HG03457 (cell line): ENCODE measurements around the gene SLC45A2.
"Not testable (repeated sequence)": the region's sequence is repeated elsewhere in the genome, so short reads cannot be mapped to it uniquely, and the experiment has no call there.

Experiments
- ATAC-seq: cut with Tn5 transposase; IDR thresholded peaks from one replicate; pipeline ENCODE4 v1.9.1; 2021; ENCODE audit warnings: moderate number of reproducible peaks; ENCODE audit not compliant: unreplicated experiment

Gene SLC45A2

DNA sequence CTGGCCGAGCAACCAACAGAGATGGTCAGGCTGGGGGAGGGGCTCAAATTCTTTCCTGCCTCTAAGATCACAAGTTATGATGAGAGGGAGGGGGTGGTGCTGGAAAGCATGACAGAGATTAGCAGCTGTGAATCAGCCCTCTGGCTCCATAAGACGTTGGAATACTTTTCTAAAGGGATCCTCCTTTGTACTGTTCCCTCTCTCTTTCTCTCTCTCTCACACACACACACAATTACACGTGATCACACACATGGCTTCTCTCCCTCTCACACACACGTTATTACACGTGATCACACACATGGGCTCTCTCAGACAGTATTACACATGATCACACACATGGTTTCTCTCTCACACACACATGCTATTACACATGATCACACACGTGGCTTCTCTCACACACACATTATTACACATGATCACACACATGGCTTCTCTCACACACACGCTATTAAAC, at the start of gene SLC45A2:
SLC45A2 (minus strand) TSS at position 23 of the 454 bp plus-strand sequence. CDS start 110 bp downstream, outside the sequence.
- ATAC-seq = no peak

GRCh38 chr5:34031966-34032365, 47.5 kb upstream of the SLC45A2 start:
- ATAC-seq = no peak

GRCh38 chr5:34031117-34031516, 46.6 kb upstream of the SLC45A2 start:
- no peak for ATAC-seq

GRCh38 chr5:34030585-34030984, 46.1 kb upstream of the SLC45A2 start:
- ATAC-seq = not testable (repeated sequence)

- no peak for ATAC-seq
These were observed 45.6 kb upstream of the SLC45A2 start for GRCh38 chr5:34030048-34030447.

DNA sequence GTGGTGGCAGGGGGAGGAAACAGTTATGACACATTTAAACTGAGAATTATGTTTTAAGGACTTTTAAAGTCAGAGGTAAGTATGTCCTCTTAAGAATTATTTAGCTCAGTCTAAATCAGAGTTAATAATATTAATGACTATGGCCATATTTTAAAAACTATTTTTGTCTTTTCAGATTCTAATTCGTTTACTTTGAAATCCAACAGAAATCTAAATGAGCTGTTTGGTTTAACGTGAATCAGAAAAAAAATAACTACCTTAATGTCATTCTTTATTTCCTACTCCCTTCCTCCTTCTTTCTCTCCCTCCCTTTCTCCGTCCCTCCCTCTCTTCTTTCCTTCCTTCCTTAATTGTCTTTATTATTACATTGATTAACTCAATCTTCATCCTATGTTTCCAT, 43.9 kb upstream of the SLC45A2 start:
- no peak for ATAC-seq

GRCh38 chr5:34026089-34026761, 41.7 kb upstream of the SLC45A2 start:
- no peak for ATAC-seq

GRCh38 chr5:34022121-34022705, 37.7 kb upstream of the SLC45A2 start:
- peak; percentile 82 for ATAC-seq

DNA sequence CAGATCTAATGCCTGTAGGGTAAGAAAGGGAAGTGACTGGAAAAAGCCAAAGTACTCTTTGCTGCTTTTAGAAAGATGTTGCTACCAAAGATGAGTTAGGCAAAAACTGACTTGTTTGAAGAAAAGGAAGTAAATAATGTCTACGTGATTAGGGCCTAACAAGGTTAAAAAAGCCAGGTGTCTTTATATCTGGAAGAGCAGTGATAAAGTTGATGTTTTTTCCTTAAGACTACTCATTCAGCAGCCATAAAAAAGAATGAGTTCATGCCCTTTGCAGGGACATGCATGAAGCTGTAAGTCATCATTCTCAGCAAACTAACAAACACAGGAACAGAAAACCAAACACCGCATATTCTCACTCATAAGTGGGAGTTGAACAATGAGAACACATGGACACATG, 36.8 kb upstream of the SLC45A2 start:
- no peak for ATAC-seq

DNA sequence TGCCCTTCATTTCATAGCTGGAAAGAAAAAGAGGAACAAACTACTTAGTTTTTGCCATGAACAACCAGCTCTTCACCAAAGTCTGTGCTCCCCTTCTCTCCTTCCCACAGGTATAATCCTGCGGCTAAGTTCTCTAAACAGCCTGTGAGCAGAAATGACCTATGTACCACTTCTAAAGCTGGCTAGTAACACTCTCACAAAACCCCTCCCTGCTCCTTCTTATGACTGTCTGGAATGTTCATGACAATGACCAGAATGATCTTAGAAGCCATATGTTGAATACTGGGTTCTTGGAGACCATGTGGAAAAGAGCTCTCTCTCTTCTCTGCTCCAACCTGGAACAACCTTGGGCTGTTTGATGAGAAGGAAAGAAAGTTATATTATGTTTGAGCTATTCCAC, 36.2 kb upstream of the SLC45A2 start:
- no peak for ATAC-seq

DNA sequence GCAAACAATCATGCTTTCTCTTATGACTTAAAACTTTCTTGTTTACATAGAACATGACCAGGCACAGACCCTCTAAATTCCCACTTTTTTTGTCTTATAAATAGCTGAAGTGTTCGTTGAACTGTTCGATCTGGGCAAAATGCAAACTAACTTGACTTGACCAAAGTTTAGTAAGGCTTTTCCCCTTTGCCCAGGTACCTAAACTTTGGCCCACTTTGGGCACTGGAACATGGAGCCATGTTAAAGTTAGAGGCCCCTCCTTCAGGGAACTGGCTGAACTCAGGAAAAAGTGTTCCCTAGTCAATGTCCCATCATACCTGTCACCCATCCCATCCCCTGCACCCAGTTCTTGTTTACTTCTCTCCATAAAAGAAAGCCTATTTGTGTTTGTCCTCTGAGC, 32.8 kb upstream of the SLC45A2 start:
- no peak for ATAC-seq

GRCh38 chr5:34016750-34017149, 32.3 kb upstream of the SLC45A2 start:
- ATAC-seq = no peak

- ATAC-seq = no peak
These were observed 31.7 kb upstream of the SLC45A2 start for GRCh38 chr5:34016222-34016621.

- ATAC-seq = no peak
These were observed 30.8 kb upstream of the SLC45A2 start for GRCh38 chr5:34015120-34015822.

GRCh38 chr5:34014626-34015025, 30.1 kb upstream of the SLC45A2 start:
- no peak for ATAC-seq

GRCh38 chr5:34013547-34013946, 29.1 kb upstream of the SLC45A2 start:
- no peak for ATAC-seq

GRCh38 chr5:34012791-34013190, 28.3 kb upstream of the SLC45A2 start:
- no peak for ATAC-seq

GRCh38 chr5:34011536-34011935, 27.0 kb upstream of the SLC45A2 start:
- ATAC-seq = no peak

GRCh38 chr5:34010146-34010545, 25.7 kb upstream of the SLC45A2 start:
- not testable (repeated sequence) for ATAC-seq

GRCh38 chr5:34009610-34010009, 25.1 kb upstream of the SLC45A2 start:
- no peak for ATAC-seq

DNA sequence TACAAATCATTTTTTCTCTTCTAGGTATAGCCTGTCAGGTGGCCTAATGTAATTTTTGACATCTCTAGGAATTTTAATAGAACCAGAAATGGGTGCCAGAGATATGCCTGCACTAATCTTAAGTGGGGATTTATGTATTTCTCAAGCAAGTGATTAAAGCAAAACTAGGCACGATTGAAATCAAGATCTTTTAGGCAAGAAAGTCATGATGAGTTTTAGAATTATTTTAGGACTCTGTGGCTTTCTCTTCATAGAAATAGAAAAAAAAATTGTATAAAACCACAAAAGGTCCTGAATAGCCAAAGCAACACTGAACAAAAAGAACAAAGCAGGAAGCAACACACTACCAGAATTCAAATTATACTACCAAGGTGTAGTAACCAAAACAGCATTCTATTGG, 24.3 kb upstream of the SLC45A2 start:
- ATAC-seq = no peak
